HG03432 (cell line): ENCODE results near the gene CXCL9.
"Not testable (repeated sequence)": the region's sequence is repeated elsewhere in the genome, so short reads cannot be mapped to it uniquely, and the experiment has no call there.

Source experiments
- ATAC-seq: cut with Tn5 transposase; IDR thresholded peaks from one replicate; pipeline ENCODE4 v1.9.1; 2021; ENCODE audit warnings: mild to moderate bottlenecking, moderate library complexity; ENCODE audit not compliant: unreplicated experiment

CXCL9 gene

GRCh38 chr4:76007089-76007862, at the start of gene CXCL9:
TSS of gene CXCL9 (minus strand) at chr4:76007509. CDS start at chr4:76007449, 60 bp downstream.
- no peak for ATAC-seq

- ATAC-seq, result no peak
Observed at GRCh38 chr4:76055421-76055820, 48.1 kb upstream of the CXCL9 start.

- peak; percentile 97 for ATAC-seq
Observed at GRCh38 chr4:76055016-76055415, 47.7 kb upstream of the CXCL9 start.

GRCh38 chr4:76053730-76054129, 46.4 kb upstream of the CXCL9 start:
- no peak for ATAC-seq

GRCh38 chr4:76050560-76051050, 43.3 kb upstream of the CXCL9 start:
- ATAC-seq, result not testable (repeated sequence)

GRCh38 chr4:76049860-76050416, 42.6 kb upstream of the CXCL9 start:
- not testable (repeated sequence) for ATAC-seq

- not testable (repeated sequence) for ATAC-seq
Observed at GRCh38 chr4:76044686-76045085, 37.4 kb upstream of the CXCL9 start.

GRCh38 chr4:76043306-76043705, 36.0 kb upstream of the CXCL9 start:
- not testable (repeated sequence) for ATAC-seq

GRCh38 chr4:76042241-76042998, 35.1 kb upstream of the CXCL9 start:
- not testable (repeated sequence) for ATAC-seq

GRCh38 chr4:76036855-76037254, 29.5 kb upstream of the CXCL9 start:
- no peak for ATAC-seq

- ATAC-seq, result no peak
Observed at GRCh38 chr4:76035799-76036380, 28.6 kb upstream of the CXCL9 start, which contains the start of gene CXCL11. TSS of gene CXCL11 (minus strand) at chr4:76036070. CDS start at chr4:76035987, 83 bp downstream.

- no peak for ATAC-seq
Observed at GRCh38 chr4:76035141-76035540, 27.8 kb upstream of the CXCL9 start.

GRCh38 chr4:76029300-76029699, 22.0 kb upstream of the CXCL9 start:
- no peak for ATAC-seq

GRCh38 chr4:76028350-76028765, 21.0 kb upstream of the CXCL9 start:
- ATAC-seq, result no peak

- no peak for ATAC-seq
Observed at GRCh38 chr4:76024065-76024464, 16.8 kb upstream of the CXCL9 start.

- peak; percentile 49 for ATAC-seq
Observed at GRCh38 chr4:76023389-76023788, 16.1 kb upstream of the CXCL9 start, which contains the start of gene CXCL10. TSS of gene CXCL10 (minus strand) at chr4:76023497. CDS start at chr4:76023431, 66 bp downstream.

GRCh38 chr4:76022677-76023076, 15.4 kb upstream of the CXCL9 start:
- ATAC-seq, result no peak

GRCh38 chr4:76022031-76022430, 14.7 kb upstream of the CXCL9 start:
- ATAC-seq, result no peak

GRCh38 chr4:76017056-76017686, 9.9 kb upstream of the CXCL9 start:
- ATAC-seq, result no peak

GRCh38 chr4:76016393-76016792, 9.1 kb upstream of the CXCL9 start:
- peak; percentile 68 for ATAC-seq
